Measurements from ENCODE around the gene BLMH.
"Not testable (repeated sequence)": the region's sequence is repeated elsewhere in the genome, so short reads cannot be mapped to it uniquely, and the experiment has no call there.

BLMH gene

GRCh38 chr17:30234296-30234695, 57.4 kb downstream of the BLMH start:
- DNase-seq (ENCODE audit: low read depth in 2 of 2): no peak
- TF ChIP-seq CTCF (IDR thresholded peaks at IDR 0.05; ENCODE audit: low read depth, low read length): no peak
- no peak overlapping the region for H3K4me3 ChIP-seq (replicated peaks in 1 of 2; ENCODE audit: low read depth in 2 of 2, low read length in 2 of 2)

GRCh38 chr17:30232824-30233427, 58.8 kb downstream of the BLMH start:
- no peak for DNase-seq (ENCODE audit: low read depth in 2 of 2)
- TF ChIP-seq CTCF (IDR thresholded peaks at IDR 0.05; ENCODE audit: low read depth, low read length): no peak
- no peak overlapping the region for H3K4me3 ChIP-seq (replicated peaks in 1 of 2; ENCODE audit: low read depth in 2 of 2, low read length in 2 of 2)

- no peak for TF ChIP-seq CTCF (IDR thresholded peaks at IDR 0.05; ENCODE audit: low read depth, low read length)
- H3K4me3 ChIP-seq (replicated peaks in 1 of 2; ENCODE audit: low read depth in 2 of 2, low read length in 2 of 2): no peak overlapping the region
- no peak for DNase-seq (ENCODE audit: low read depth in 2 of 2)
Measured at GRCh38 chr17:30232015-30232823, 59.5 kb downstream of the BLMH start.

GRCh38 chr17:30230596-30231125, 61.1 kb downstream of the BLMH start:
- no peak overlapping the region for H3K4me3 ChIP-seq (replicated peaks in 1 of 2; ENCODE audit: low read depth in 2 of 2, low read length in 2 of 2)
- DNase-seq (ENCODE audit: low read depth in 2 of 2): peak in 1 of 2 donors; percentile 22
- no peak for TF ChIP-seq CTCF (IDR thresholded peaks at IDR 0.05; ENCODE audit: low read depth, low read length)

- DNase-seq (ENCODE audit: low read depth in 2 of 2); H3K4me3 ChIP-seq (replicated peaks in 1 of 2; ENCODE audit: low read depth in 2 of 2, low read length in 2 of 2): not testable (repeated sequence)
Measured at GRCh38 chr17:30230009-30230408, 61.7 kb downstream of the BLMH start.

- DNase-seq (ENCODE audit: low read depth in 2 of 2): no peak
- no peak for TF ChIP-seq CTCF (IDR thresholded peaks at IDR 0.05; ENCODE audit: low read depth, low read length)
- H3K4me3 ChIP-seq (replicated peaks in 1 of 2; ENCODE audit: low read depth in 2 of 2, low read length in 2 of 2): no peak overlapping the region
Measured at GRCh38 chr17:30229012-30229411, 62.7 kb downstream of the BLMH start.

- DNase-seq (ENCODE audit: low read depth in 2 of 2): no peak
- no peak overlapping the region for H3K4me3 ChIP-seq (replicated peaks in 1 of 2; ENCODE audit: low read depth in 2 of 2, low read length in 2 of 2)
- no peak for TF ChIP-seq CTCF (IDR thresholded peaks at IDR 0.05; ENCODE audit: low read depth, low read length)
Measured at GRCh38 chr17:30228011-30228410, 63.7 kb downstream of the BLMH start.

All from cardiac fibroblast (primary cell).